ENCODE results near the gene PRG2.

Gene PRG2

GRCh38 chr11:57432714-57433163, 42.3 kb upstream of the PRG2 start:
- H4K8ac ChIP-seq (ENCODE audit: low read depth, low read length) = no peak overlapping the region
- H3K4ac ChIP-seq (ENCODE audit: low read depth, low read length) = no peak overlapping the region
- no peaks in the 10 kb centered on the region for H3K27me3 ChIP-seq (ENCODE audit: insufficient read depth, low read length, poor library complexity)
- H3K4me2 ChIP-seq (ENCODE audit: low read length) = no peak overlapping the region
- no peak overlapping the region for H3K18ac ChIP-seq (ENCODE audit: low read length)
- no peak overlapping the region for H2BK120ac ChIP-seq (ENCODE audit: low read depth, low read length)
- H3K23ac ChIP-seq (ENCODE audit: low read length) = peak overlapping the region; percentile 66
- no peaks in the 10 kb centered on the region for H3K79me1 ChIP-seq (ENCODE audit: low read length)
- H3K79me2 ChIP-seq (ENCODE audit: control insufficient read depth, insufficient read depth, low read length) = no peaks in the 10 kb centered on the region
- no peak for DNase-seq
- H4K5ac ChIP-seq (ENCODE audit: low read length) = no peak overlapping the region
- no peak overlapping the region for H3K4me3 ChIP-seq (ENCODE audit: low read length)
- H3K27ac ChIP-seq (ENCODE audit: low read depth, low read length) = no peak overlapping the region
- H2AK5ac ChIP-seq (ENCODE audit: low read length) = no peak overlapping the region
- no peak overlapping the region for H2BK5ac ChIP-seq (ENCODE audit: low read length)
- H3K36me3 ChIP-seq (ENCODE audit: control insufficient read depth, insufficient read depth, low read length) = no peaks in the 10 kb centered on the region
- no peak overlapping the region for H3K9ac ChIP-seq (ENCODE audit: low read length)
- no CpG with 5 or more reads among the region's 7 CpGs for WGBS (ENCODE audit: extremely low coverage, insufficient coverage, low lambda C conversion rate)
- no peak overlapping the region for H3K56ac ChIP-seq (ENCODE audit: low read length)
- no peak overlapping the region for H2BK15ac ChIP-seq (replicated peaks; ENCODE audit: low read depth)
- no peaks in the 10 kb centered on the region for H3K4me1 ChIP-seq (ENCODE audit: control insufficient read depth, low read depth, low read length)

GRCh38 chr11:57432149-57432561, 41.7 kb upstream of the PRG2 start:
- no peak overlapping the region for H3K4me3 ChIP-seq (ENCODE audit: low read length)
- no peak for DNase-seq
- H3K18ac ChIP-seq (ENCODE audit: low read length) = no peak overlapping the region
- H2BK5ac ChIP-seq (ENCODE audit: low read length) = no peak overlapping the region
- H3K4me2 ChIP-seq (ENCODE audit: low read length) = no peak overlapping the region
- H3K79me1 ChIP-seq (ENCODE audit: low read length) = no peaks in the 10 kb centered on the region
- no peak overlapping the region for H2BK120ac ChIP-seq (ENCODE audit: low read depth, low read length)
- peaks cover 3% of the 10 kb centered on the region for H3K4me1 ChIP-seq (ENCODE audit: control insufficient read depth, low read depth, low read length)
- no peak overlapping the region for H2BK15ac ChIP-seq (replicated peaks; ENCODE audit: low read depth)
- H4K5ac ChIP-seq (ENCODE audit: low read length) = no peak overlapping the region
- no peaks in the 10 kb centered on the region for H3K27me3 ChIP-seq (ENCODE audit: insufficient read depth, low read length, poor library complexity)
- H2AK5ac ChIP-seq (ENCODE audit: low read length) = no peak overlapping the region
- no peaks in the 10 kb centered on the region for H3K36me3 ChIP-seq (ENCODE audit: control insufficient read depth, insufficient read depth, low read length)
- no peak overlapping the region for H3K9ac ChIP-seq (ENCODE audit: low read length)
- H3K56ac ChIP-seq (ENCODE audit: low read length) = no peak overlapping the region
- H3K79me2 ChIP-seq (ENCODE audit: control insufficient read depth, insufficient read depth, low read length) = no peaks in the 10 kb centered on the region
- no peak overlapping the region for H3K27ac ChIP-seq (ENCODE audit: low read depth, low read length)
- H4K8ac ChIP-seq (ENCODE audit: low read depth, low read length) = no peak overlapping the region
- no peak overlapping the region for H3K4ac ChIP-seq (ENCODE audit: low read depth, low read length)
- no CpG with 5 or more reads among the region's 5 CpGs for WGBS (ENCODE audit: extremely low coverage, insufficient coverage, low lambda C conversion rate)
- no peak overlapping the region for H3K23ac ChIP-seq (ENCODE audit: low read length)

- Histone ChIP-seq H3K27ac (ENCODE audit: low read depth, low read length) (no peak overlapping the region), H3K4ac (ENCODE audit: low read depth, low read length) (no peak overlapping the region), H4K8ac (ENCODE audit: low read depth, low read length) (no peak overlapping the region), H3K79me2 (ENCODE audit: control insufficient read depth, insufficient read depth, low read length) (no peaks in the 10 kb centered on the region), H3K23ac (ENCODE audit: low read length) (no peak overlapping the region), H3K36me3 (ENCODE audit: control insufficient read depth, insufficient read depth, low read length) (no peaks in the 10 kb centered on the region), H2BK15ac (replicated peaks; ENCODE audit: low read depth) (no peak overlapping the region), H3K4me1 (ENCODE audit: control insufficient read depth, low read depth, low read length) (peaks cover 4% of the 10 kb centered on the region), H4K5ac (ENCODE audit: low read length) (no peak overlapping the region), H3K9ac (ENCODE audit: low read length) (no peak overlapping the region), H3K56ac (ENCODE audit: low read length) (no peak overlapping the region), H3K18ac (ENCODE audit: low read length) (no peak overlapping the region), H2BK120ac (ENCODE audit: low read depth, low read length) (no peak overlapping the region), H2AK5ac (ENCODE audit: low read length) (no peak overlapping the region), H3K27me3 (ENCODE audit: insufficient read depth, low read length, poor library complexity) (no peaks in the 10 kb centered on the region), H2BK5ac (ENCODE audit: low read length) (no peak overlapping the region), H3K79me1 (ENCODE audit: low read length) (no peaks in the 10 kb centered on the region), H3K4me3 (ENCODE audit: low read length) (no peak overlapping the region), H3K4me2 (ENCODE audit: low read length) (no peak overlapping the region)
- WGBS (ENCODE audit: extremely low coverage, insufficient coverage, low lambda C conversion rate) = no CpG with 5 or more reads among the region's 1 CpG
- DNase-seq = peak; percentile 39
Measured at GRCh38 chr11:57430952-57431351, 40.5 kb upstream of the PRG2 start.

GRCh38 chr11:57429946-57430345, 39.5 kb upstream of the PRG2 start:
- no peak overlapping the region for H2BK5ac ChIP-seq (ENCODE audit: low read length)
- H3K23ac ChIP-seq (ENCODE audit: low read length) = no peak overlapping the region
- H3K4me2 ChIP-seq (ENCODE audit: low read length) = no peak overlapping the region
- H3K79me2 ChIP-seq (ENCODE audit: control insufficient read depth, insufficient read depth, low read length) = no peaks in the 10 kb centered on the region
- no CpG with 5 or more reads among the region's 4 CpGs for WGBS (ENCODE audit: extremely low coverage, insufficient coverage, low lambda C conversion rate)
- H4K8ac ChIP-seq (ENCODE audit: low read depth, low read length) = no peak overlapping the region
- H3K4ac ChIP-seq (ENCODE audit: low read depth, low read length) = no peak overlapping the region
- H4K5ac ChIP-seq (ENCODE audit: low read length) = no peak overlapping the region
- H3K9ac ChIP-seq (ENCODE audit: low read length) = no peak overlapping the region
- no peaks in the 10 kb centered on the region for H3K36me3 ChIP-seq (ENCODE audit: control insufficient read depth, insufficient read depth, low read length)
- no peak overlapping the region for H3K56ac ChIP-seq (ENCODE audit: low read length)
- H3K4me1 ChIP-seq (ENCODE audit: control insufficient read depth, low read depth, low read length) = peaks cover 9% of the 10 kb centered on the region
- H2AK5ac ChIP-seq (ENCODE audit: low read length) = no peak overlapping the region
- no peak overlapping the region for H3K4me3 ChIP-seq (ENCODE audit: low read length)
- no peak for DNase-seq
- no peak overlapping the region for H3K18ac ChIP-seq (ENCODE audit: low read length)
- no peaks in the 10 kb centered on the region for H3K79me1 ChIP-seq (ENCODE audit: low read length)
- no peaks in the 10 kb centered on the region for H3K27me3 ChIP-seq (ENCODE audit: insufficient read depth, low read length, poor library complexity)
- H2BK15ac ChIP-seq (replicated peaks; ENCODE audit: low read depth) = no peak overlapping the region
- H2BK120ac ChIP-seq (ENCODE audit: low read depth, low read length) = no peak overlapping the region
- no peak overlapping the region for H3K27ac ChIP-seq (ENCODE audit: low read depth, low read length)

- no CpG with 5 or more reads among the region's 5 CpGs for WGBS (ENCODE audit: extremely low coverage, insufficient coverage, low lambda C conversion rate)
- Histone ChIP-seq H3K4me2 (ENCODE audit: low read length) (no peak overlapping the region), H3K79me1 (ENCODE audit: low read length) (no peaks in the 10 kb centered on the region), H2BK15ac (replicated peaks; ENCODE audit: low read depth) (no peak overlapping the region), H4K5ac (ENCODE audit: low read length) (no peak overlapping the region), H3K79me2 (ENCODE audit: control insufficient read depth, insufficient read depth, low read length) (no peaks in the 10 kb centered on the region), H4K8ac (ENCODE audit: low read depth, low read length) (no peak overlapping the region), H2BK120ac (ENCODE audit: low read depth, low read length) (no peak overlapping the region), H3K18ac (ENCODE audit: low read length) (no peak overlapping the region), H3K23ac (ENCODE audit: low read length) (no peak overlapping the region), H3K27ac (ENCODE audit: low read depth, low read length) (no peak overlapping the region), H3K4me1 (ENCODE audit: control insufficient read depth, low read depth, low read length) (peaks cover 9% of the 10 kb centered on the region), H2AK5ac (ENCODE audit: low read length) (no peak overlapping the region), H3K4ac (ENCODE audit: low read depth, low read length) (no peak overlapping the region), H3K56ac (ENCODE audit: low read length) (no peak overlapping the region), H3K36me3 (ENCODE audit: control insufficient read depth, insufficient read depth, low read length) (no peaks in the 10 kb centered on the region), H2BK5ac (ENCODE audit: low read length) (no peak overlapping the region), H3K27me3 (ENCODE audit: insufficient read depth, low read length, poor library complexity) (no peaks in the 10 kb centered on the region), H3K9ac (ENCODE audit: low read length) (no peak overlapping the region), H3K4me3 (ENCODE audit: low read length) (no peak overlapping the region)
- no peak for DNase-seq
Measured at GRCh38 chr11:57428643-57429042, 38.2 kb upstream of the PRG2 start.

GRCh38 chr11:57427727-57428082, 37.3 kb upstream of the PRG2 start:
- H2AK5ac ChIP-seq (ENCODE audit: low read length) = no peak overlapping the region
- H3K18ac ChIP-seq (ENCODE audit: low read length) = no peak overlapping the region
- peaks cover 9% of the 10 kb centered on the region for H3K4me1 ChIP-seq (ENCODE audit: control insufficient read depth, low read depth, low read length)
- H3K79me2 ChIP-seq (ENCODE audit: control insufficient read depth, insufficient read depth, low read length) = no peaks in the 10 kb centered on the region
- H3K79me1 ChIP-seq (ENCODE audit: low read length) = no peaks in the 10 kb centered on the region
- no peak overlapping the region for H3K4ac ChIP-seq (ENCODE audit: low read depth, low read length)
- no peak overlapping the region for H3K56ac ChIP-seq (ENCODE audit: low read length)
- no peak for DNase-seq
- peaks cover 2% of the 10 kb centered on the region for H3K36me3 ChIP-seq (ENCODE audit: control insufficient read depth, insufficient read depth, low read length)
- H4K8ac ChIP-seq (ENCODE audit: low read depth, low read length) = no peak overlapping the region
- no peak overlapping the region for H3K9ac ChIP-seq (ENCODE audit: low read length)
- no peak overlapping the region for H3K4me2 ChIP-seq (ENCODE audit: low read length)
- no CpG with 5 or more reads among the region's 8 CpGs for WGBS (ENCODE audit: extremely low coverage, insufficient coverage, low lambda C conversion rate)
- no peak overlapping the region for H3K4me3 ChIP-seq (ENCODE audit: low read length)
- H2BK120ac ChIP-seq (ENCODE audit: low read depth, low read length) = no peak overlapping the region
- no peak overlapping the region for H2BK5ac ChIP-seq (ENCODE audit: low read length)
- no peaks in the 10 kb centered on the region for H3K27me3 ChIP-seq (ENCODE audit: insufficient read depth, low read length, poor library complexity)
- no peak overlapping the region for H2BK15ac ChIP-seq (replicated peaks; ENCODE audit: low read depth)
- no peak overlapping the region for H4K5ac ChIP-seq (ENCODE audit: low read length)
- H3K23ac ChIP-seq (ENCODE audit: low read length) = no peak overlapping the region
- H3K27ac ChIP-seq (ENCODE audit: low read depth, low read length) = no peak overlapping the region
